ENCODE results near the gene EN1. TPM values are rescaled to one million over a fixed set of nuclear protein-coding genes. Genes with fewer than 3 reads are reported as not detected.

Gene EN1
- total RNA-seq (2022; extraction: Qiagen RNA extraction), result 0.54 to 1.3 TPM (median 1.1 TPM) in 5 replicates

GRCh38 chr2:118846953-118847761, at the start of gene EN1:
Gene EN1, minus strand, starts transcription at chr2:118847648. Its CDS starts 481 bp downstream, at chr2:118847167.

Other genes starting within 250 kb of the EN1 start
- gene MARCO, start 94.5 kb upstream of the EN1 start, total RNA-seq (2022; extraction: Qiagen RNA extraction), result 0.05 to 0.09 TPM (median 0.09 TPM) in 4 of 5 replicates, not detected in the other